ENCODE data around the gene AURKA.
A peak's percentile ranks its signal among the peaks of the same experiment; 100 is the strongest.

The AURKA gene

GRCh38 chr20:56389807-56390206, 2.2 kb downstream of the AURKA start:
- DNase-seq, result no peak

GRCh38 chr20:56388882-56389281, 3.1 kb downstream of the AURKA start:
- no peak for DNase-seq

DNA sequence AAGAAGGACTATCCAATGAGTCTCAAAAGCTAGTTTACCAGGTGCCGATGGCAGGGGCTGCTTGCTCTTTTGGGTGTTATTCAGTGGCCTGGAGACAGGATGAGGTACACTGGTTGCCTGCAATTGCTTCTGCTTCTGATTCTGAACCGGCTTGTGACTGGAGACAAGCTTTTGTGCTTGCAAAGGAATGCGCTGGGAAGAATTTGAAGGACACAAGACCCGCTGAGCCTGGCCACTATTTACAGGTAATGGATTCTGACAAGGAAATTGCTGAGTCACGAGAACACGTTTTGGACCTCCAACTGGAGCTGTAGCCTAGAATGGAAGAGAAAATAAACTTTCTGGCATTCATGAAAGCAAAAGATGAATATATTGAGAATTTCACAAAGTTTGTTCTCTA, 5.8 kb downstream of the AURKA start:
- no peak for DNase-seq

DNA sequence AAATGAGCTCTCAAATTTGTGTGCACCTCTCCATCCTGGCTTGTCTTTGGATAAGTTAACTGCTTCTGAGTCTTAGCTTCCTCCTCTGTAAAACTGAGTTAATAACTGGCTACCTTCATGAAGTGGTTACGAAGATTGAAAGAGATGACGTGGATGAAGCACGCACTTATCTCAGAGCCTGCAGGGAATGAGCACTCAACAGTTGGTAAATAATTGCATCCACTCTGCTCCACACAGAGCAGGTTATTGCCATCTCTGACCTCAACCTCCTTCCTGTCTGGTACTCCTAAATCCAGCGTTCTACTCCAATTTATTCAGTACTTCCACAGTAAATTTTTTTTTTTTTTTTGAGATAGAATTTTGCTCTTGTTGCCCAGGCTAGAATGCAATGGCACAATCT, 6.9 kb downstream of the AURKA start:
- no peak for DNase-seq

DNA sequence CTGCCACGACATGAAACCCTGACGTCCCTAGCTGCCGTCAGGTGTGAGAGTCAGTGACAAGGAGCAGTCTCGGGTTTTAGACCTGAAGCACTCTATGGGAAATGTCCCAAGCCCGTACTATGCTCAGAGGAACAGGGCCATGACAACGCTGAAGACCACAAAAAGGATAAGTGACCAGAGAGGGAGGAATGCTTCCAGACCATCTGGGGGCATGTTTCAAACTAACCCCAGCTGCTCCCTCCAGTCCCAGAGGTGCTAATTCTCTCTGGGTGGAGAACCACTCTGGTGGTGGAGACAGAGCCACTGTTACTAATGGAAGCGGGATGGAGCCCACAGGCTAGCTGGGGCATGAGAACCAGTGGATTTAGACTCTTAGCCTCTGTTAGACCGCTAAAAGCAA, 8.7 kb downstream of the AURKA start:
- no peak for DNase-seq

GRCh38 chr20:56382696-56383095, 9.3 kb downstream of the AURKA start:
- no peak for DNase-seq

GRCh38 chr20:56381501-56381900, 10.5 kb downstream of the AURKA start:
- no peak for DNase-seq

DNA sequence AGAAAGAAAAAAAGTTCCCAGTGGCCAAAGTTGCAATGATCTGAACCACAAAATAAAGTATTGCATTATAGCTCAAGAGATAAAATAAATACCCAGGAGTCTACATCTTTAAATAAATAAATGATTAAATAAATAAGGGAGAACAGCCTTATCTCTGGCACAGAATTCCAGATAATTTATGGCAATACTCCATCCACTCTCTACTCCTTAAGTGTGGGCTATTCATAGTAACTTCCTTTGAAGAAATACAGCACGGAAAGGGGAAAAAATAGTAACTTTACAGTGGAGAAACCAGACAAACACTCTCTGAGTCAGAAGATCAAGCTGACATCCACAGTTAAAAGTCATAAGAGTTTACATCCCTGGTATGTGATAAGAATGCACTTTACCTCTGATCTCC, 11.6 kb downstream of the AURKA start:
- DNase-seq, result no peak

DNA sequence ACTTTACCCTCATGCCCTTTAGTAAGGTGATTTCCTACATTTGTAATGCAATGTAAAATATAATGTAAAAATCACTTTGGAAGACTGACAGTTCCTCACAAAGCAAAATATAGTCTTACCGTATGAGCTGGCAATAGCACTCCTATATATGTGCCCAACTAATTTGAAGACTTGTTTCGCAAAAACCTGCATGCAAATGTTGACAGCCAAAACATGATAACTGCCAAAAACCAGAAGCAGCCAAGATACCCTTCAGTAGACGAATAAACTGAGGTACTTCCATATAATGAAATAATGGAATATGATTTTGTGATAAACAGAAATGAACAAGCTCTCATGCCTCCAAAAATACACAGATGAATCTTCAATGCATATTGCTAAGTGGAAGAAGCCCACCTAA, 13.6 kb downstream of the AURKA start:
- no peak for DNase-seq

DNA sequence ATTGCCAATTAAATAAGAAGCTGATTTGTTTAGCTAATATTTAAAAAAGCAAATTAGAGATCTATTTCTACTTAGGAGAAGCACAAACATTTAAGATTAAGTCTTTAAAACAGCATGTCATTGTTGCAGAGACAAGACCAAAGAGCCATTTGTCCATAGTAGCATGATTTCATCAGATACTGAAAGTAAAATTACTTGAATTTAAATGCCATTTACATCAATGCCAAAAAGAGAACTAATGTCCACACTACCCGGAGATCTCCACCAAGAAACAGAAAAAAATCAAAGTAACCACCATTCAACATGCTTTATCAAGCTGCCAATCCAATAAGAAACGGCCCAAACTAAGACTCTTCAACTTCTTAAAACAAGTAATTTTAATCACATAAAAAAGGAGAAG, 15.7 kb downstream of the AURKA start:
- no peak for DNase-seq

- no peak for DNase-seq
Measured at GRCh38 chr20:56373942-56374341, 18.1 kb downstream of the AURKA start.

GRCh38 chr20:56372850-56373249, 19.2 kb downstream of the AURKA start:
- no peak for DNase-seq

- no peak for DNase-seq
Measured at GRCh38 chr20:56371977-56372376, 20.0 kb downstream of the AURKA start.

- DNase-seq, result no peak
Measured at GRCh38 chr20:56369179-56369578, 22.8 kb downstream of the AURKA start.

GRCh38 chr20:56368351-56369134, 23.5 kb downstream of the AURKA start:
- no peak for DNase-seq

DNA sequence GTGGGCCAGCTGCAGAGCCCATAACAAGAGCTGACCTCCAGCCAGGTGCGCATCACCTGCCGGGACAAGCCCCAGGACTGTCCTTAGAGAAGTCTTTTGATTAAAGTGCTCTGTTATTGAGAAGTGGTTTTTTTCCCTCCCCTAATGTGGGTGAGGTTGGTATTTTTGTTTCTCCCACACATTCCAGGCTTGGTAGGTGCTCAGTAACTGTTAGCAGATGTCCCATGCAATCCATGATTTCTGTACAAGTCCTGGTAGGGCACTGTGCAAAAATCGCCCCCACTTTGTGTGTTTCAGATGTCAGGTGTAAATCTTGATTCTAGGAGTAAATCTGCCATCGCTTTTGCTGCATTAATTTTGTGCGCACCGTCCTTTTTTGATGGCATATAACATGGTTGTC, 28.5 kb downstream of the AURKA start:
- DNase-seq, result no peak

- no peak for DNase-seq
Measured at GRCh38 chr20:56362833-56363413, 29.1 kb downstream of the AURKA start.

- no peak for DNase-seq
Measured at GRCh38 chr20:56361900-56362299, 30.1 kb downstream of the AURKA start.

DNA sequence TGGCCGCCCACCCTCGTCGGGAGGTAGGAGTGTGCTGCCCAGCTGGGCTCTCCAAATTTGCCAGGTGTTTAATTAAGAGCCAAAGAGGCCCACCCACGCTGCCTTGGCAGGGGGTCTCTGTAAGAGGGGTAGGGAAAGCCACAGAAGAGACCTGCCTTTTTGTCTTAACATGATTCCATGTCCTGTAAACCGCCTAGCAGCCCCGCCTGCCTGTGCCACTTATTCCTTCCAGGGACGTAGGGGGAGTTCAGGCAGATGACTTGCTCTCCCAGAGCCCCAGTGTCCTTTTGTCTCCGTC, 31.2 kb downstream of the AURKA start:
- DNase-seq, result no peak

DNA sequence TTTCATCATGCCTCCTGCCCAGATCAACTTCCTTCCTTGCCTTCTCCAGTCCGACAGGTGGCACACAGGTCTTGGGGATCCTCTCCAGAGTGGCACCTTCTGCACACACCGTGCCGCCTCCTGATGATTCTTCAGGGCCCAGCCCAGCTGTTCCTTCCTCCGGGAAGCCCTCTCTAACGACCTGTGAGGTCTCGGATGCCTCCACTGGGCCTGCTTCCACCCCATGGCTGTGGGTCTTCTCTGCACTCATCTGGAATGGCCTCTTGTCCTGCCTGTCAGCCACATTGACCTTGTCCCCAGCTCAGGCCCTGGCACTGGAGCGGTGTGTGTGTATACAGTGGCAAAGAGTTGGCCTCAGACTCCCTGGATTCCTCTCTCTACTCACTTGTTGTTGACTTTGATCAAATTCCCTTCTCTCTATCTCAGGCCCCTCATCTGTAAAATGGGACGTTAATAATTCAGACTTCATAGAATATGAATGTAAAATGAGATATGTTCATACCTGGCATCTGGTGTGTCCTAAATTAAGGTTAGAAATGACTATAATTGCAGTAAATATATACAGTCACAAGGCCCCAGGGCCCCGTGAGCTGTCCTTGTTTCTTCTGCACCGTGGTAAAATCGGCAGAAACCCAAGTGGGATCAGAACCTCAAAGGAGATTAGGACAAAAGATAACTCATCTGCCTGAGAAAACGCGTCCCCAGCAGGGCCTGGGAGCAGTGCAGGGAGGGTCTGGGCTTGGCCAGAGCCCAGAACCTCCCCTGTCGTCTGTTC, 31.7 kb downstream of the AURKA start:
- DNase-seq, result no peak

DNA sequence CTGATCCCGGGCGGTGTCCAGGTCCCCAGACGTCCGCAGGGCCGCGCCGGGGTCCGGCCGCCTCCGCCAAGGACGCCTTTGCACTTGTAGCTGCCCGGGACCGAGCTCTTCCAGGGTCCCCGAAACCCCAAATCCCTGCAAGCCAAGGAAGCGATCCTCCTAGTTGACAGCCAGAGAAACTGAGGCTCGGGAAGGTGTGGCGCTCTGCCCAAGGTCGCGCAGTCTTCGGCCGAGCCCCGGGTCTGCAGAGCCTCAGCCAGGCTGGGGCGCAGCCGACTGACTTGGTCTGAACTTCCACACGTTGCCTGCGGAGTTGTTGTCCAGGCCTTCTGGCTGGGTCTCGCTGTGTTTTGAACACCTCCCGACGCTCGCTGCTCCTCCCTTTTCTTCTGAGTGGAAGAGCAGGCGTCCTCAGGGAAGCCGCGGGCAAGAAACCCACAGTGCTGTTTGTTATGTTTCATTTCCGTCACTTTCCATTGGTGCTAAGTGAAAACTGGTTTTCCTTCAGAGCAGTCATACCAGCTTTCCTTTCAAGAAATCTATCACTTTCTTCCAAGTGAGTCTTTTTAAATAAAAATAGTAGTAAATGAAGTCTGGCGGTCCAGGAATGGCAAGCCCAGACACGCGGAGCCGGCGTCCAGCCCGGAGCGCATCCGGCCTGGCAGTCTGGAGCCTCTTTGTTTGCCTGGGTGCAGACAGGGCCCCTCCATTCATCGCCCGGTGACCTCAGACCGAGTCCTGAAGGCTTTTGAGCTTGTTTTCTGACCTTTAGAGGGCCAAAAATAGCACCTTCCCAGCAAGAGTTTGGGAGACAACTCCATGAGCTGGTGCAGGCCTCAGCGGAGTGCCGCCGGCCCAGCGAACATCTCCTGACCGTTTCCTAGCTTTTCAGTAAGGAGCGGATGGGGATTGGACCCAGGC, 32.5 kb downstream of the AURKA start:
- no peak for DNase-seq

DNA sequence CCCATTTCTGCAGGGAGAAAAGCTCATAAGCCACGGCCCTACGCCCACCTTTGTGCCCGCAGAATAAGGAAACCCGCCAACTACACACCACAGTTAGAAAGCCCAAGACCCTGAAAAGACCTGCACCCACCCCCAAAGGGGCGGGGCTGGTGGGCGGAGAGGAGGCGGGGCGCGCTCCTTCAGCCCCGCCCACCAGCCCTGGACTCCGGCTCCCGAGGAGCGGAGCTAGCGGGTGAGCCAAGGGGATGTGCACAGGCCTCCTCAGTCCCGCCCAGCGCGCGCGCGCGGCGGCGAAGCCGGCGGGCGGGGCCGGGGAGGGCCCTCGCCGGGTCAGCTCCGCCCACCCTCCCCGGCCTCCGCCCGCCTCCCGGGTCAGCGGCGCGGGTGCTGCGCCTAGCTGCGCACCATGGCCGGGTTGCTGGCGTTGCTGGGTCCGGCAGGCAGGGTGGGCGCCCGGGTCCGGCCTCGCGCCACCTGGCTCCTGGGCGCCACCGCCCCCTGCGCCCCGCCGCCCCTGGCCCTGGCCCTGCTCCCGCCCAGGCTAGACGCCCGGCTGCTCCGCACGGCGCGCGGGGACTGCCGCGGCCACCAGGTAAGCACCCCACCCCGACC, 33.3 kb downstream of the AURKA start, which contains the start of gene FAM210B:
FAM210B (plus strand) TSS at position 375 of the 612 bp plus-strand sequence; CDS start at position 407, 32 bp downstream.
- DNase-seq, result peak; percentile 42 to 66

DNA sequence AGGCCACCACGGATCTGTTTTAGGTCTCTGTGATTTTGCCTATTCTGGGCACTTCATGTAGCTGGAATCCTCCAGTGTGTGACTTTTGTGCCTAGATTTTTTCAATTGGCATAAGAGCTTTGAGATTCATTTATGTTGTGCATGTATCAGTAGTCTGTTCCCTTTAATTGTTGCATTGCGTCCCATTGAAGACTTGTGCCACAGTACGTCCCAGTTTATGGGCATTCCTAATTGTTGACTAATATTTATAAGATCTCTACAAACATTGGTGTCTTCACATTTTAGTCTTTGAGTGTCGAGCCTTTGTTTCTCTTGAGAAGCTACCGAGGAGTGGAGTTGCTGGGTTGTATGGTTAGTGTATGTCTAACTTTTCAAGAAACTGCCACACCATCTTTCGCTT, 33.9 kb downstream of the AURKA start:
- no peak for DNase-seq

All from cerebellar nuclear complex (tissue), 1 donor.